ENCODE results near the gene RTL10.

Gene RTL10

DNA sequence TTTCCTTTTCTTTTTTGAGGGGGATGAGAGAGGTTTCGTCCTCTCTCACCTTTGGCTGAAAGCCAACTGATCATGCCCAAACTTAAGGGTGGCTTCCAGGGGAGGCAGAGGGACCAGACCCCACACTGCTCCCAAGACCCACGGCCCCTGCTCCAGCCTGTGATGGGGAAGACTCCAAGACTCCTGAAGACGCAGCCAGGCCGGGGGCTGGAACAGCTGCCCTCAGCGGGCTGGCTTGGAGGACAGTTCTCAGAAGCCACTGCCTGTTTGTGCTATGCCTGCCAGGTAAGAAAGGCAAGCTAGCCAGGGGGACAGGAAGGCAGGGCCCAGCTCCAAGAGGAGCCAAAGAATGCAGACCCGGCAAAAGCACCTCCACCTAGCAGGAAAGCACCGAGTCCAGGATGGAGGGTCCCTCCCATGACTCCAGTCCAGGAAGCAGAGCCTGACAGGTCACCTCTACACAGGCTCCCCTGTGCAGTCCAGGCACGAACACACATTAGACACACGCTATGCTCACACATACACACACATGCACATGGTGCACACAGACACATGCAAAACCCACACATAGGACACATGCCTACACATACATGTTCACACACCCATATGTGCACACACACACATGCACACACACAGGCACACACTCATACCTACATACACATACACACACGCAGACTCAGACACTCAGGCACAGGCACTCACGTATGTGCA, 31.3 kb downstream of the RTL10 start:
- no peak for DNase-seq (ENCODE audit: low read depth in 2 of 2)

DNA sequence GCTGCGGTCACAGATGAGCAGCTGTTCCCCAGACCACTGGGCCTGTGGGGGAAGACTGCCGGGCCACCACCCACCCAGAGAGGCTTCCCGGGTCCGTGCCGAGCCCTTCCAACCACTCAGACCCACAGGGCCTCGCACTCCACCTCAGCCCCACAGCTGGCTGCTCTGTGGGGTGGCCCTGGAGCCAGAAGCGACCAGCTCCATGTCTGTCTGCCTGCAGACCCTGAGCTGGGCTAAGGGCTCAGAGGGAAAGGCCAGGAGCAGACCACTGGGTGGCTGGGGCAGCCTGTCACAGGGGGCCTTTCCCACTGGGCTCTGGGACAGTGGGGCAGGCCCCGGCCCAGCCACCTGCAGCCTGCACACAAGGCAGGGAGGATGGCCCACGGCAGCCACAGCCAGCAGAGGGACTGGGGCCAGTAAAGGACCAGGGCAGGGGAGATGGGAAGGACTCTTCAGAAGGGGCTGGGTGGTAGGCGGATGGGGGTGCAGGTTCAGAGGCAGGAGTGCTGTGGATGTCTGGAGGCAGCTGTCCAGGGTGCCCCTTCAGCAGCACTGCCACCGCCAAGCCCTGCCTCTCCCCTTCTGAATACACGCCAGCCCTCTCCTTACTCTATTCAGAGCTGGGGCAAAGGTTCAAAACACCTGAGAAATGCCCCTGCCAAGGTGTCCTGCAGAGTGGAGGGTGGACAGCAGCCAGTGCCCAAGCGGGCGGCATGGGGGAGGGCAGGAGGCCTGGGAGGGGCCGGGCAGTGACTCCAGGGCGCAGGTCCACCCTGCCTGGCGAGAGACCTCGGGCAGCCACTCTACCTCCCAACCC, 32.2 kb downstream of the RTL10 start:
- DNase-seq (ENCODE audit: low read depth in 2 of 2): no peak

DNA sequence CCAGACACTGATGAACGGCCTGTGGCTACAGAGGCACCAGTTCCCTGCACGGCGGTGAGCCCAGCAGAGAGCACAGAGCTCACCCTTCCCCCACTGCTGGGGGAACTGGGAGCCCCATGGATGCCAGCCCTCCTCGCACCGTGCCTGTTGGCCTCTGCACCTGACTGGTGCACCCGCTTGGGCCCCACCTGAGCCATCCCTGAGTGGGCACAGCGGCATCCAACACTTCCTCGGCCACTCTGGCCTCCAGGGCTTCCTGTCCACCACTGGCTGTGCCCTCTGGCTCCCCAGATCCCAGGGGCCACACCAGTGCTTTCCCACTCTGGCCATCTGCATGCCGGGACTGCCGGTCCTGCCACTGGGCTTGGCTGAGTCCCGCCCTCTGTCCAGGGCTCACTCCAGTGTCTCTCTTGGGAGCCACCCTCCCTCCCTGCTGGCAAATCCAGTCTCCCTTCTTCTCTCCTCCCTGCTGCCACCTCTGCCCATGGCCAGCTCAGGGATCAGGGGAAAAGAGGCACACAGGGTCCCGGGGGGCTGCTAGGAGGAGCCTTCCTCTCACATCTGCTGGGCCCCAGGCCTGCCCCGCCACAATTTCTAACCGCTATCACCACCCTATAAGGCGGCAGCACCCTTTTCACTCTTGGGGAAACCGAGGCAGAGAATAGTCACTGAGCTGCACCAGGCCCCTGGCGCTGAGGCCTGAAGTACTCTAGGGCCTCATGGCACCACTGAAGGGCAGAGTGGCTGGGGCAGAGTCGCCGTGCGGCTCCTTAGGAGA, 33.0 kb downstream of the RTL10 start:
- DNase-seq (ENCODE audit: low read depth in 2 of 2): no peak

DNA sequence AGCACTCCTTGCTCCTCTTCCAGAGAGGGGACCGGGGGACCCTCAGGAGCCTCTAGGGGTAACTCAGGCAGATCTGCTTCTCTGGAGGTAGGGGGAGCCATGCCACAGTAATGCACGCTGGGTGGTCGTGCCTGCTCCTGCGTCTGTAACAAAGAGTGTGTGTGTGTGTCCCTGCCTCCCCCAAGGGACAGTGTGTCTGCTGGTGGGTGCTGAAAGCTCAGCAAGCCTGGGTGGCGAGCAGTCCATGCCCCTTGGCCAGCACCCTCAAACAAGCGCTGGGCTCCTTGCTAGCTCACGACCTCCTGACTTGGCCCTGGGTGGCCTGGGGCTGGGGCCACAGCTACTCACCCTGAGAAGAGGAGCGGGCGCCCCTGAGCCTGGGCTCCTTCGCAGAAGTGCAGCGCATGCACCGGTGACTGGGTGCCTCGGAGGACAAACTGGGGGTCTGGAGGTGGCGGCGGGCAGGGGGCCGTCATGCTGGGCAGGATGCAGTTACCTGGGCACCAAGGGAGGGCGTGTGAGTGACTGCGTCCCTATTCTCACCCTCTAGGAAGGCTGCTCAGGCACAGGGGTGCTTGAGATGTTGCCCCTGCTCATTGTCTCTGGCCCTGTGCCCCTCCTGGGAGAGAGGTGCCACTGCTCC, 33.7 kb downstream of the RTL10 start:
- no peak for DNase-seq (ENCODE audit: low read depth in 2 of 2)

DNA sequence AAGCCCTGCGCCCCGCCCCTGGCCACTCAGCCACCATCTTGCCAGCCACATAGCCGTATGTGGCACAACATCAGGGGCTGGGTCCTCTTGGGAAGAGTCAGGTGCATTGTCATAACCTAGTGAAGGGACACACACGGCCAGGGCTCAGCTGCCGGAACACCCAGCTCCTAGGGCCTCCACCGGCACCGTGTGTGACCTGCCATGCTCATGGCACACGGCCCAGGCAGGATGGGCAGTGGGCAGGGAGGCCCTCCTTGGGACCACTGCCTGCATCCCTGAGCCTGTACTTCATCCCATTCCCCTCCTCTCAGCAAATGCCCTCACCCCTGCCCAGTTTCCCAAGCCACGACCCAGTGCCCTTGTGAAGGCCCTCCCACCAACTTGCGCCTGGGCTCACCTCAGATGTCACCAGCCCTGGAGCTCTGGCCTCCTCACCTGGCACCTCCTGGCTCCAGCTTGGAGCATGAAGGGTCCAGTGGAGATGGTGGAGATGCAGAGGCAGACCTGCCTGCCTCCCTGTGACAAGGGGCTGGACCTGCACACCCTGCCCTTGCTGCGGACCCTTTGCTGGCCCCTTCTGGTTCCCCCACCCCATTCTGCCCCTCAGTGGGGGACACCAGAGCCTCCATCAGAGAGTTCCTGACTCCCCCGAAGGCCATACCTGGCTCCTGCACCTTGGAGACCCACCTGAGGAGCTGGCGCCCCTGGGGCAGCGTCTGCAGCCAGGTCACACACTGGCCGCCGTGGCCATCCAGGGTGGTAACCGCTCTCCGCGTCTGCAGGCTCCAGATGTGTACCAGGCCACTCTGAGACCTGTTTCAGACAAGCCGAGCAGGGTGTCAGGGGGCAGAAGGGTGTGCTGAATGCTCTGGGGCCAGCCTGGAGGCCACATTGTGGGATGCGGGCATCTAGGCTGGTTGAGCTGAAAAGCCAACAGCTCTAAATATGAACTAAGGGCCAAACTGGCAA, 34.5 kb downstream of the RTL10 start:
- no peak for DNase-seq (ENCODE audit: low read depth in 2 of 2)

DNA sequence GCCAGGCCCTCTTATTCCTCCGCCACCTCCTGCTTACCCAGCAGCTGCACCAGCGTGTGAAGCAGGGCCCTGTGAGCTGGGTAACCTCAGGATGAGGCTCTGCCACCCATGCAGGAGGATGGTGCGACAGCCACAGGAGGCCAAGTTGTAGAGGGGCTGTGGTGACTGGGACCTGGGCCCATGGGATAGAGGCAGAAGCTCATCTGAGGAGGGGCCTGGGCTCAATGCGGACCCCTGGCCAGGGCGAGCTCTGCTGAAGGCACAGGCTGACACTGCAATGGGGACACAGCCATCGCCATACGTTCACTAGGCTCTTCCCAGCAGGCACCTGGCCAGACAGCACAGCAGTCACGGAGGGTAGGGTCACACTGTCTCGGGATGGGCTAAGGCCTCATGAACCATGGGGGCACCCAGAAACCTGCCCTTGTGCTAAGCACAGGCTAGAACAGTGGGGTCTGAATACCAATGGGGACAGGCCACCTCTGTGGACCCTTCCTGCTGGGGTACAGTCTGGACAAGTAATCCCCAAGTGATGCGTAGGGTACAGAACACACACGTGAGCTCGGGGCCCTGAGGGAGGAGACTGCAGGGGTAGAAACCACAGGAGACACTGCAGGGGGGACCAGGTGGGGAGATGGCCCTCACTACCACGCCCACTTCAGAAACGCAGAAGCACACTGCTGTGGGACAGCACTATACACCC, 35.3 kb downstream of the RTL10 start:
- DNase-seq (ENCODE audit: low read depth in 2 of 2): no peak

DNA sequence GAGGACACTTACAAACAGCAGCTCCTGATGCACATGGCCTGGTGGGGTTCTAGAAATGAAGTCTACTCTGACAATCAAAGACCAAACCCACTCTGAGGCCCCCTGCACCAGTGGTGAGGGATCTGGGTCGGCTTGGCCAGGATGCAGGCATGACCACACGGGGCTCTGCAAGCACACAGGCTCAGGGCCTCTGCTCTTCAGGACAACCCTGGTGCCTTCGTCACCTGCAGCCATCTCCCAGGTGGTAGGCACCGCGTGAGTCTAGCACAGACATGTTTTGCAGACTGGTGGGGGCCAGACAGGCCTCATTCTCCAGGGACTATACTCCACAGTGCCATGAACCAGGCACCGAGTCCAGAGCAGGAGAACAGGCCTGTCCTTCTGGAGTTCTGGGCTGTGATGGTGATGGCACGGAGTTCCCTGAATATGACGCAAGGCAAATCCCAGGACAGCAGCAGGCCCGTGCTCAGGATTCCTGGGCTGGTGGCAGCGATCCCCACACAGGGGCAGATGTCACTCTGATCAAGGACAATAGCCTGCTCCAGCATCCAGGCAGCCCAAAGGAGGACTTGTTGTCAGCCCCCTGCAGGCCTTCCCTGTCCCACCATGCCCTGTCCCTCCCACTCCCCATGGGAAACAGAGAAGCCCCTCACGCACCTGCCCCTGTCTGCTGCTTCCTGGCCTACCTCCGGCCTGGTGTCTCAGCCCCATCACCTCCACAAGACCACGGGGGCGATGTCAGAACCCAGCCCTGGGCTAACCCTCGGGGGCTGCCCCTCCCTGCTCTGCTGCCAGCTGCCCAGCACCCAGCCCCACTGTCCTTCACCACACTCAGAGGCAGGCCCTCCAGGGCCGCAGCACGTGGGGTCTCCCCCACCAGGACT, 36.1 kb downstream of the RTL10 start:
- no peak for DNase-seq (ENCODE audit: low read depth in 2 of 2)

DNA sequence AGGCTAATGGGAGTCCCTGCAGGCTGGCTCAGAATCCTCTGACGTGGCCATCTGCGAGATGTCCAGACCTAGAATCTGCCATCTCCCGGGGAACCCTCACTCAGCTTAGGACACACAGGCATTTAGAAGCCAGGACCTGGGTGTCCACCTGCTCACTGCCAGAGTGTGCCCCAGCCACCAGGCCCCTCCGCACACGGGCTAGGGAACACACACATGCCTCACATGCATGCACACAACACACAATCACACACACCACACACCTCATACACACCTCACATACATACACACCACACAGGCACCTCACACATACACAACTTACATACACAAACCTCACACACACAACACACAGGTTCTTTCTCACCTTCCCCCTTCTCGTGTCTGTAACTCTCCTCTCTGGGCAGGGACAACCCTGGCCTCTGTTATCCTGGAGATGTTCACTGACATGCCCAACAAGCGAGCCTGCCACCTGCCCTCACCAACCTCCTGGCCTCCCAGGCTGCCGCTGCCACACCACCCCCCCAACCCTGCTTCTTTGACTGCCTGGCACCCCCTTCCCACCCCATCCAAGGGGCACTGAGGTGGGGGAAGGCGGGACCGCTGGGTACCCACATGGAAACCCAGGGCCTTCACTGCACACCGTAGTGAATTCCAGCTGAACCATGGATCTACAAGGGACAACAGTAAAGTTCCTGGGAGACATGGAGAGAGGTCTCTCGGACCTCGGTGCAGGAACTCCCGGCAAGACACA, 38.1 kb downstream of the RTL10 start:
- DNase-seq (ENCODE audit: low read depth in 2 of 2): no peak

DNA sequence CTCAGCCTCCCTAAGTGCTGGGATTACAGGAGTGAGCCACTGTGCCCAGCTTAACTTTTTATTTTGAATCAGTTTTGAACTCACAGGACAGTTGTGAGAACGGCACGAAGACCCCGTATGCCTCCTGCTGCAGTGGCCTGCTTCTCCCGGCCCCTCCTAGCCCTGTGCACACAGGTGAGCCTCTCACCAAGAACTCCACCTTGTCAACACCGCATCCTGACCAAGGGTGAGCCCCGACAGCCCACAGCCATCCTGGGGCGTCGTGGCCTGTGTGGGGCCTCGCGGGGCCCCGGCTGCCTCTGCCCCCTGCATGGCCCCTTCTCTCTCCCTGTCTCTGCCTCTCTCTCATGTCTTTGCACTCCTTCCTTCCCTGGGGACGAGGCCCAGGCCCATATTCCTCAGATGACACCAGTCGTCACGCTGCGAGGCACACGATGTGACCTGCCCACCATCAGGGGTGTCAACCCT, 38.8 kb downstream of the RTL10 start:
- DNase-seq (ENCODE audit: low read depth in 2 of 2): no peak

DNA sequence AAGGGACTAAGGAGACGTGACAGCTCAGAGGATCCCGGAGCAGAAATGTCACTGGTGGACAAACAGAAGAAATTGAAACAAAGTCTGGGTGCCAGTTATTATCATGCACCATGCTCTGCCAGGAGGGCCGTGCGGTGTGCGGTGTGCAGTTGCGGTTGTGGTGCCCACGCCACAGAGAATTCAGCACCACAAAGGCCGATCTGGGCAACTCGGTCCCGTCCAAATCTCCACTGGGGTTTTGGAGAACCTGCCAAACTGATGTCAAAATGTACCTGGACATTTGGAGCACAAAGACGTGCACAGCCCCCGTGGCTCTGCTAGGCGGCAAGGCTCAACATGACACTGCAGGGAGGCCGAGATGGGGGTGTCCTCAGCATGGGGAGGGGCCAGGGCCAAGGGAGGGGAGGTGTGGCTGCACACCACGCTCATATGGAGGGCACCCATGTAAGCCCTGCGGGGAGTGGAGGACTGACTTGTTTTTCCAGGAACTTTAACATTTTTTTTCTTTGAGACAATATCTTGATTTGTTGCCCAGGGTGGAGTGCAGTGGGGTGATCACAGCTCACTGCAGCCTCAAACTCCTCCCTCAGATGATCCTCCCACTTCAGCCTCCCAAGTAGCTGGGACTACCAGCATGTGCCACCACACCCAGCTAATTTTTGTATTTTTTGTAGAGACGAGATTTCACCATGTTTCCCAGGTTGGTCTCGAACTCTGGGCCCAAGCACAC, 39.4 kb downstream of the RTL10 start:
- no peak for DNase-seq (ENCODE audit: low read depth in 2 of 2)

DNA sequence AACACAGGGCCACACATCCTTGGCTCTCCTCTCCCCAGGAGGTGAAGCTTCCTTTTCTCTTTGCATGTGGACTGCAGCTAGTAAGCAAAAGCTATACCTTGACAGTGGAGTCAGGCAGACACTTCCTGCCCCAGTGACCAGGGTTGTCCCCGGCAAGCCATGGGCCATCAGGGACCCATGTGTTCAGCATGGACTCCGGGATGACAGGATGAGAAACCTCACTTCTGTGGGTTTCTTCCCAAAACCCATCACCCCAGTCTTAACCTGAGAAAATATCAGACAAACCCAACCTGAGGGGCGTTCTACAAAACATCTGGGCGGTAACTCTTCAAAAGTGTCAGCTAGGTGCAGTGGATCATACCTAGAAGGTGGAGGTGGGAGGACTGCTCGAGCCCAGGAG, 40.2 kb downstream of the RTL10 start:
- no peak for DNase-seq (ENCODE audit: low read depth in 2 of 2)

DNA sequence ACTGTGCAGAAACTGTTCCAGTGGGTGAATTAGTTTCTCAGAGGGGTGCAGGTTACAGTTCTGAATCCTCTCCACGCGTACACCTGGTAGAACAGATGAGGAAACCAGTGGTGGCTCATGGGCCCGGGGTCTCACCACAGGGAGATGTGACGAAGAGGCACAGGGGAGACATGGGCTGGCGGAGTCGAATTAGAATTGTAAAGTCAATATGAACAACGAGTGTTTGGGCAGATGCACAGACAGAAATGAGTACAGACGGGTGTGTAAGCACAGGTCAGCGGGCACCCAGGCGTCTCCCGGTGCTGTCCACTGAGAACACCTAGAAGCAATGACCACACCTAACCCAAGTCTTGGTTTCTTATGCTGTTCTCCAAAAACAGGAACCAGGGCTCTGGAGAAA, 41.8 kb downstream of the RTL10 start:
- no peak for DNase-seq (ENCODE audit: low read depth in 2 of 2)

DNA sequence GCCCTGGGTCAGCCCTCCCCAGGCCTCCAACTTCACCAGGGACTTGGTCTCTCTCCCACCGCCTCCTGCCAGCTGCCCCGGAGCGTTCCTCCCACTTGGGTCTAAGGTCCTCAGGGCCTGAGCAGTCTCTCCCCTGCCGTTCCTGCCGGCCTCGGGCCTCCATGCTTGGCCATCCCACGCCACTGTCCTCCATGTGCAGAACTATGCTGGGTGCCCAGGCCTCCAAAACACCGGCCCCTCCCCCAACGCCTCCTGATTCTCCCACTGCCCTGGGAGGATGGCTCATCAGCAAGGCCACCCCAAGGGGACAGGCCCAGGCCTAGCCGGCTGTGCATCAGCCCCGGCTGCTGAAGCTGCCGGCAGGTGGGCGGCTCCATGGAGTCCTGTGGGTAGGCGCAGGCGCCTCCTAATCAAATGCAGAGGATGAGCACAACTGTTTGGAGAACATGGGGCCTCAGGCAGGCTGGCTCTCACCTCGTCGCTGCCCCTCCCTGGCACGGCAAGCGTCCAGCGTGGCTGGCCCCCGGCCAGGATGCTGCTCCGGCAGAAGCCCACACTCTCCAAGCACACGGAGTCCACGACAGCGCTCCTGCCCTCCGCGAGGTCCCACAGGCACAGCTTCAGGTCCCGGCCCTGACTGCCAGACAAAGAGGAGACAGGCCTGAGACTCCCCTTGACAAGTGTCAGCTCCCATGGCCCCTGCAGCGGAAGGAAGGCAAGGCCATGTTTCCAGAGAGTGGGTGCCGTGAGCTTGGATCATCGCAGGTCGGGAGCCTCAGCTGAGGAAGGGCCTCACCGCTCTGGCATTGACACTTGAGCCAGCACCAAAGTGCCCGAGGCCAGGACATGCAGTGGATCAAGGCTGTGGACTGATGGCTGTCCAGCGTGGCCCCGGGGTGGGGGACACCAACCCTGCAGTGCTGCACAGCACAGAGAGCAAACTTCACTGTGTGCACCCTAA, 42.6 kb downstream of the RTL10 start:
- no peak for DNase-seq (ENCODE audit: low read depth in 2 of 2)

DNA sequence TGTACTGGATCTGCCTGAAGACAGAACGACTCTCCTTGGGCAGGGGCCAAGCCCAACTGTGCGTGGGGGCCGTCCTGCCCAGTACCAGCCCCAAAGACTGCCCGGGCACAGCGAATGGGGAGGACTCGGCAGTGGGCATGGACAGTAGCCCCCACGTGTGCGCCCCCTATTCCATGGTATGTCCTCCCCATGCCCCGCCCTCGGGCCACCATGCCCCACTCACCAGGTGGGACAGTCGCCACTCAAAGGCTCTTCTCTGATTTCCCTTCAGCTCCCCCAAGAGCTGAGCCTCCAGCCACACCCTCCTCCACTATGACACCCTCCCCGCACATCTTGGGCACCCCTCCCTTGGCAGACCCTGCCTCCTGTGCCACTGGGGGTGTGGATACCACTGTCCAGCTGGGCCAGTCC, 43.5 kb downstream of the RTL10 start:
- no peak for DNase-seq (ENCODE audit: low read depth in 2 of 2)

DNA sequence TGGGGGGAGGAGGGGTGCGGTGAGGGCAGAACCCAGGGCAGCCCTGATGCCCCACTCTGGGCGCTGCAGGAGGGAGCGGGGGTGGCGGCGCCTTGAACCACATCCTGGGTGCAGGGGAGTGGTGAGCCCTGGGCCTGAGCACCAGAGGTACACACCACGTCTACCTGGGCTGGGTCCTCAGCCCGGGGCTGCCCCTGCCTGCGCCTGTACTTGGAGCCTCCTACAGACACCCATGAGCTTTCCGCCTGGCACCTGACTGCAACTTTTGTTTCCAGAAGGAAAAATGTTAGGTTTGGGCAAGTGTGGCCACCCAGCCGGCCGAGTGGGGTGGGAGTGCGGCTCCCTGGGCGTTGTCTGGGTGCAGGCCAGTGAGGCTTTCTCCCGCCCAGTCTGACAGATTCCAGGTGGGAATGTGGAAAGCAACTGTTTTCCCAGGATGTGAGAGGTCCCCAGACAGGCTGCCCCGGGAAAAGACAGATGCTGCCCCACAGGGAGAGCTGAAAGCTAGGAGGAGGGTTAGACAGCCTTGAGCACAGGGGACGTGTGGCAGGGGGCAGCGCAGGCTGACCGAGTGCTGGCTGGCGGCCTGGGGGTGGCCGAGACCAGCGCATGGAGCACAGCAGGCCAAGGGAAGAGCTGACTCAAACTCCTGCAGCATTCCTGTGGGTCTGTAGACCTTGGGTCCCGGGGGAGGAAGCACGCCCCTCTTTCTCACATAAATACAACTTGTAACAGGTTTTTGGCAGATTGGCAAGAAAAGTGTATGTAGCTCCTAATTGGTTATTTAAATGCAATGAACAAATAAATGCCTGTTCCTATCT, 44.1 kb downstream of the RTL10 start:
- DNase-seq (ENCODE audit: low read depth in 2 of 2): no peak

DNA sequence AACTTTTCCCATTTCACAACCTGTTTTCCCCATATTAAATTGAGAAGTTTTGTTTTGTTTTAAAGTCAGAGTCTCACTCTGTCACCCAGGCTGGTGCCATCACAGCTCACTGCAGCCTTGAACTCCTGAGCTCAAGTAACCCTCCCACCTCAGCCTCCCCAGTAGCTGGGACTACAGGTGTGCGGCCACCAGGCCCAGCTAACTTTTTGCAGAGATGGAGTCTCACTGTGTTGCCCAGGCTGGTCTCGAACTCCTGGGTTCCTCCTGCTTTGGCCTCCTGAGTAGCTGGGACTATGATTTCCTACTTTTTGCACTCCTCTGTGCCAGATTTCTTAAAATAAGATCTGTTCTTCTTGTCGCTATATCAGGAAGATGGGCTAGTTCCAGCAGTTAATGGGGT, 44.9 kb downstream of the RTL10 start:
- no peak for DNase-seq (ENCODE audit: low read depth in 2 of 2)
